Sigmoid colon (tissue), 7 donors: ENCODE data around the gene LIMS1. TPM values are rescaled to one million over a fixed set of nuclear protein-coding genes. Genes with fewer than 3 reads are reported as not detected.

Experiments
- DNase-seq: peaks from one replicate; pipeline ENCODE4 v3.0.0-alpha.2; 2019
- H3K27ac ChIP-seq, 4 donors: fragments of 200-600 bp; sonication (generic); one replicate each; pipeline ENCODE4 v1.5.1; 2016 to 2019; ENCODE audit warnings: mild to moderate bottlenecking in 1 of 4
- H3K27me3 ChIP-seq, 3 donors: fragments of 200-600 bp; sonication (generic); one replicate each; pipeline ENCODE4 v1.5.1; 2019; ENCODE audit warnings: mild to moderate bottlenecking in 1 of 3
- H3K36me3 ChIP-seq, 4 donors: fragments of 200-600 bp; sonication (generic); one replicate each; pipeline ENCODE4 v1.5.1; 2016 to 2019
- H3K4me1 ChIP-seq, 4 donors: fragments of 200-600 bp; sonication (generic); one replicate each; pipeline ENCODE4 v1.5.1; 2017 to 2019
- H3K4me3 ChIP-seq, 4 donors: fragments of 200-600 bp; sonication (generic); one replicate each; pipeline ENCODE4 v1.5.1; 2017 to 2019; ENCODE audit warnings: mild to moderate bottlenecking in 2 of 4, moderate library complexity in 1 of 4
- H3K9me3 ChIP-seq, 4 donors: fragments of 200-600 bp in 3 of 4; sonication (generic) in 3 of 4; one replicate each; pipeline versions ENCODE4 v1.5.1 to v1.6.1; 2013 to 2019
- CTCF ChIP-seq, 4 experiments: fragments of 450-650 bp in 3 of 4; fragments of 200-600 bp in 1 of 4; IDR thresholded peaks; one replicate each; pipeline ENCODE4 v1.5.1; 2016 to 2019; ENCODE audit warnings: antibody characterized with exemption in 4 of 4, mild to moderate bottlenecking in 3 of 4, moderate library complexity in 2 of 4
- EP300 ChIP-seq, 4 donors: sonication (generic); formaldehyde crosslinking; IDR thresholded peaks; one replicate each; pipeline ENCODE4 v1.6.1; 2017; ENCODE audit warnings: antibody characterized with exemption in 4 of 4
- POLR2A ChIP-seq, 2 donors: fragments of 450-650 bp; IDR thresholded peaks; one replicate each; pipeline ENCODE4 v1.6.1; 2016; ENCODE audit warnings: antibody characterized with exemption in 2 of 2, mild to moderate bottlenecking in 2 of 2, moderate library complexity in 2 of 2
- POLR2AphosphoS5 ChIP-seq, 4 donors: sonication (generic); formaldehyde crosslinking; IDR thresholded peaks; one replicate each; pipeline ENCODE4 v1.6.1; 2017; ENCODE audit warnings: antibody characterized with exemption in 4 of 4
- WGBS, 2 donors: extraction: QIAGEN DNeasy Blood & Tissue Kit; methylation state at CpG; one replicate each; pipeline ENCODE4 v1.1.7; 2013; 5-methylcytosine and 5-hydroxymethylcytosine counted together
- intact Hi-C: fragments of 100-400 bp; cut with DNase I; formaldehyde crosslinking; loops from one replicate; pipeline ENCODE4 v1.15.1; 2023
- polyA plus RNA-seq, 3 donors: library from polyadenylated mRNA; stranded (reverse); fragments of 200-250 nt; gene quantifications; one replicate each; pipeline ENCODE4 v1.2.3, GENCODE V29; 2013
- total RNA-seq, 4 donors: library from RNA; depleted of rRNA; stranded (reverse); fragments of >200 nt; gene quantifications; one replicate each; pipeline ENCODE4 v1.1.0, GENCODE V29; 2016
- donor health status: healthy with polysubstance abuse.
- donor health status: Bipolar disorder and iron deficiency.
- donor health status: healthy.

The LIMS1 gene
- total and polyA plus RNA-seq, 7 donors = 16.2 to 185 (median 65.3) TPM

DNA sequence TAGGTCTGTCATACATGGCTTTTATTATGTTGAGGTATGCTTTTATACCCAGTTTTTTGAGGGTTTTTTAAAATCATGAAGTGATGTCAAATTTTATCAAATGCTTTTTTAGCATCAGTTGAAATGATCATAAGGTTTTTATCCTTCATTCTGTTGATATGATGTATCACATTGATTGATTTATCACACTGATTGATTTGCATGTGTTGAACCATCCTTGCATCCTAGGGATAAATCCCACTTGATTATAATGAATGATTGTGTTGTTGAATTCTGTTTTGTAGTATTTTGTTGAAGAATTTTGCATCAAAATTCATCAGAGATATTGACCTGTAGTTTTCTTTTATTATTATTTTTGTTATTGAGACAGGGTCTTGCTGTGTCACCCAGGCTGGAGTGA lies 68.2 kb downstream of the LIMS1 start:
- Histone ChIP-seq H3K36me3 (no peaks in the 10 kb centered on the region), H3K9me3 (no peaks in the 10 kb centered on the region), H3K4me3 (no peak overlapping the region), H3K27me3 (no peaks in the 10 kb centered on the region), H3K27ac (no peak overlapping the region), H3K4me1 (peaks cover 0 to 38% (median 22%) of the 10 kb centered on the region in 4 donors)
- intact Hi-C loops = loop anchor here (10.0 kb wide), 1 partner anchor 112 kb away; the partner anchor contains the start of gene RANBP2
- TF ChIP-seq EP300 (IDR thresholded peaks at IDR 0.05) (no peak), POLR2A (IDR thresholded peaks at IDR 0.05) (no peak), CTCF (IDR thresholded peaks at IDR 0.05) (no peak), POLR2AphosphoS5 (IDR thresholded peaks at IDR 0.05) (no peak)
- no peak for DNase-seq

DNA sequence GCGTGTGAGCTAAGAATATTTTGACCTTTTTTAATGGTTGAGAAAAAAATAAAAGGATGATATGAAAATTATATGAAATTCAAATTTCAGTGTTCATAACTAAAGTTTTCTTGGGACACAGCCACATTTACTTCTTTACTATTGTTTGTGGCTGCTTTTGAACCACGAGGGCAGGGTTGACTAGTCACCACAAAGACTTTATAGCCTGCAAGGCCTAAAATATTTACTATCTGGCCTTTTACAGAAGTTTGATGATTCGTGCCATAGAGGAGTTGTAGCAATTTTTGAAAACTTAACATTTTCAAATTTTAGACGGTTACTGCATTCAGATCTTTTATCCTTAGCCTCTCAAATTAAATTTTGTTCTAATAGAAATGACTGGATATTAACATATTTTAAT lies 69.9 kb downstream of the LIMS1 start:
- no peak for TF ChIP-seq POLR2A (IDR thresholded peaks at IDR 0.05)
- no peak for TF ChIP-seq CTCF (IDR thresholded peaks at IDR 0.05)
- no peak for TF ChIP-seq EP300 (IDR thresholded peaks at IDR 0.05)
- no peak for TF ChIP-seq POLR2AphosphoS5 (IDR thresholded peaks at IDR 0.05)
- peak overlapping the region in 1 of 4 donors; percentile 15 for H3K27ac ChIP-seq
- intact Hi-C loops = loop anchor here (10.0 kb wide), 1 partner anchor 111 kb away; the partner anchor contains the start of gene RANBP2
- H3K9me3 ChIP-seq = no peaks in the 10 kb centered on the region
- H3K27me3 ChIP-seq = no peaks in the 10 kb centered on the region
- peaks cover 0 to 41% (median 22%) of the 10 kb centered on the region in 4 donors for H3K4me1 ChIP-seq
- no peak for DNase-seq
- WGBS, 2 donors = 65 to 76% methylated on average over 4 of the region's 4 CpGs
- no peaks in the 10 kb centered on the region for H3K36me3 ChIP-seq
- H3K4me3 ChIP-seq = no peak overlapping the region

DNA sequence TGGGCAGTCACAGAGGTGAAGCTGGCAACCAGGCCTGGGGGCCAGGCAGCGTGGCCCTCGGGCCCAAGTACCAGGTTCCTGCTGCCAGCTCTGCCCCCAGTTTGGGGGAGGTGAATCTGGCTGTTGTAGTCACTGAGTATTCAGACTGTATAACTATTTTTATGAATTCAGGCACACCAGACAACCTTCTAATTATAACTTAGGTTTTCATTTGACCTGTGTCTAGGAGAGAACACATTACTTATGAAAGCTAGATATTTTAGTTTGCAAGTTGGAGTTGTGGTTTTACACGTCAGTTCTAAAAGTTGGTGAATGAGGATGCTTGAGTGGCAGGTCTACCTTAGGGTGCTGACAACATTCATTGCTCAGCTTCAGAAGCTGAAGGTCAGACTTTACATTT lies 71.7 kb downstream of the LIMS1 start:
- Histone ChIP-seq H3K36me3 (no peaks in the 10 kb centered on the region), H3K27ac (no peak overlapping the region), H3K4me3 (no peak overlapping the region), H3K9me3 (no peaks in the 10 kb centered on the region), H3K27me3 (no peaks in the 10 kb centered on the region), H3K4me1 (peaks cover 0 to 46% (median 25%) of the 10 kb centered on the region in 4 donors)
- DNase-seq = no peak
- WGBS, 2 donors = 83 to 91% methylated on average over 3 of the region's 3 CpGs
- TF ChIP-seq POLR2A (IDR thresholded peaks at IDR 0.05) (no peak), EP300 (IDR thresholded peaks at IDR 0.05) (no peak), CTCF (IDR thresholded peaks at IDR 0.05) (no peak)
- intact Hi-C loops = loop anchor here (2.0 to 10.0 kb wide), 2 partner anchors 31 to 109 kb away; partner anchors contain the start of gene RANBP2

DNA sequence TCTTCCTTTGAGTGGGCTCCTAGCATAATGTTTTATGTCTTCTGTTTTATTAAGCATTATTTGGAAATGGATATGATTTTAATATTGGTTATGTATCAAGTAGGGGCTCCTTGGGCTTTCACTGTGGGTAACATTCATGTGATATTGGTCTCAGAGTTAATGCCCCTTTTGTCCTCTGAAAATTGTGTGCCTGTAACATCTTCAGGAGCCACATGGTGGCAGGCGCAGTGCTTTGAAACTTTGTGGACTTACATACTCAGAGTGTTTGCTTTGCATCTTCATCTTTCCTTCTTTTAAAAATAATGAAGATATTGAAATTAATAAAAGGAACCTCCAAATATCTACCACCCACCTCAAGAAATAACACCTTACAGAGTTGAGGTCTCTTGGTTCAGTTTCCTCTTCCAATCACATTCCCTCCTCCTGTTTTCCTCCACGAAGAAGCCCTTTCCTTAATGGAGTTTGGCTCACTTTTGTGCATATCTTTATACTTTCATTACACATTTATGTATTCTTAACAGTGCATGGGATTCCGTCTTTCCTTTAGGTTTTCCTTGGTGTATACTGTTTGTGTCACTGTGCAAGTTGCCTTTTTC lies 73.5 kb downstream of the LIMS1 start:
- no peaks in the 10 kb centered on the region for H3K27me3 ChIP-seq
- no peaks in the 10 kb centered on the region for H3K9me3 ChIP-seq
- TF ChIP-seq POLR2AphosphoS5 (IDR thresholded peaks at IDR 0.05) = no peak
- TF ChIP-seq EP300 (IDR thresholded peaks at IDR 0.05) = no peak
- TF ChIP-seq CTCF (IDR thresholded peaks at IDR 0.05) = peak; percentile 30 to 64 (median 46)
- no peak for DNase-seq
- WGBS, 2 donors = 65 to 77% methylated on average over 3 of the region's 3 CpGs
- H3K4me1 ChIP-seq = peaks cover 0 to 54% (median 32%) of the 10 kb centered on the region in 4 donors
- peak overlapping the region in 1 of 4 donors; percentile 13 for H3K27ac ChIP-seq
- no peak overlapping the region for H3K4me3 ChIP-seq
- no peaks in the 10 kb centered on the region for H3K36me3 ChIP-seq
- intact Hi-C loops = loop anchor here (2.0 to 10.0 kb wide), 2 partner anchors 29 to 107 kb away; partner anchors contain the start of gene RANBP2

DNA sequence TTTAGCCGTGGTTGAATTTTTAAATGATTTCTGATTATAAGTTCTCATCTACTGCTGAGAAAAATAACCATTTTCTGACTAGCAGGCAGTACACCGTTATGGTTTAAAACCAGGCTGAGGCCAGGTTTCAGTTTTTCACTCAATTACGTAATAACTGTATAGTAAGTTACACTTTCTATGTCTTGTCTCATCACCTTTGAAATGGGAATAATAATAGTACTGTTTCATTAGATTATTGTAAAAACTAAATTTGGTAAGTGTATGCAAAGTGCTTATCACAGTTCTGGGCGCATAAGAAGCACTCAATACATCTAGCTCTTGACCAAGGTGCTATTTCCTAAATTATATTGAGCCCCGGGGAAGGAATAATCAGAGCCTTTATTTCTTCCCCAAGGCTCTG lies 76.8 kb downstream of the LIMS1 start:
- no peak for DNase-seq
- peaks cover 0 to 64% (median 43%) of the 10 kb centered on the region in 4 donors for H3K4me1 ChIP-seq
- H3K9me3 ChIP-seq = no peaks in the 10 kb centered on the region
- TF ChIP-seq EP300 (IDR thresholded peaks at IDR 0.05) (no peak), CTCF (IDR thresholded peaks at IDR 0.05) (no peak), POLR2A (IDR thresholded peaks at IDR 0.05) (no peak), POLR2AphosphoS5 (IDR thresholded peaks at IDR 0.05) (no peak)
- intact Hi-C loops = no loop called here
- H3K36me3 ChIP-seq = no peaks in the 10 kb centered on the region
- no peak overlapping the region for H3K4me3 ChIP-seq
- no peaks in the 10 kb centered on the region for H3K27me3 ChIP-seq
- H3K27ac ChIP-seq = no peak overlapping the region
- WGBS, 2 donors = 77 to 78% methylated on average over 5 of the region's 5 CpGs
